DND-41 (cell line): ENCODE results near the gene SLC25A41.

Experiments
- ATAC-seq: fragments of 200-7000 bp; cut with Tn5 transposase; 3 replicates; pipeline ENCODE4 v1.9.1; 2021; ENCODE audit warnings: low read depth; ENCODE audit not compliant: insufficient read depth
- DNase-seq: peaks from one replicate; pipeline ENCODE4 v3.0.0-alpha.2; 2020
- H2AFZ ChIP-seq: 2 replicates; pipeline ENCODE4 v1.6.0; 2012; ENCODE audit warnings: low read depth, low read length
- H3K27ac ChIP-seq: 2 replicates; pipeline ENCODE4 v1.5.1; 2012; ENCODE audit warnings: low read length, inconsistent platforms
- H3K27me3 ChIP-seq: fragments of 200-600 bp; sonication (generic); 2 replicates; pipeline ENCODE4 v1.6.0; 2012; ENCODE audit warnings: low read length, mild to moderate bottlenecking, inconsistent platforms; ENCODE audit not compliant: insufficient read depth, poor library complexity
- H3K36me3 ChIP-seq: 2 replicates; pipeline ENCODE4 v1.5.1; 2012; ENCODE audit warnings: low read length, inconsistent platforms; ENCODE audit not compliant: insufficient read depth
- H3K4me1 ChIP-seq: 2 replicates; pipeline ENCODE4 v1.5.1; 2012; ENCODE audit warnings: mild to moderate bottlenecking, low read length; ENCODE audit not compliant: insufficient read depth
- H3K4me2 ChIP-seq: 2 replicates; pipeline ENCODE4 v1.6.0; 2012; ENCODE audit warnings: mild to moderate bottlenecking, moderate library complexity, low read length, inconsistent platforms; ENCODE audit not compliant: insufficient read depth
- H3K4me3 ChIP-seq, 2 experiments: fragments of 200-600 bp in 1 of 2; shearing (Covaris generic) in 1 of 2; 2 replicates each; pipeline ENCODE4 v1.5.1; 2012 to 2016; ENCODE audit warnings: inconsistent platforms in 2 of 2, low read length in 2 of 2, mild to moderate bottlenecking in 2 of 2, low read depth in 1 of 2, moderate library complexity in 1 of 2
- H3K79me2 ChIP-seq: 2 replicates; pipeline ENCODE4 v1.6.0; 2012; ENCODE audit warnings: low read length, inconsistent platforms; ENCODE audit not compliant: insufficient read depth
- H3K9ac ChIP-seq: 2 replicates; pipeline ENCODE4 v1.6.0; 2012; ENCODE audit warnings: low read depth, mild to moderate bottlenecking, inconsistent platforms, low read length, moderate library complexity
- H3K9me3 ChIP-seq: 2 replicates; pipeline ENCODE4 v1.5.1; 2012; ENCODE audit warnings: low read length, moderate library complexity, mild to moderate bottlenecking, inconsistent platforms; ENCODE audit not compliant: insufficient read depth, severe bottlenecking
- H4K20me1 ChIP-seq: 2 replicates; pipeline ENCODE4 v1.6.0; 2012; ENCODE audit warnings: low read length; ENCODE audit not compliant: insufficient read depth
- EZH2 ChIP-seq: IDR thresholded peaks from 3 replicates; pipeline ENCODE4 v1.6.1; 2012; ENCODE audit warnings: borderline replicate concordance, low read depth, mild to moderate bottlenecking, moderate library complexity, low read length, inconsistent platforms; ENCODE audit not compliant: severe bottlenecking
- TF ChIP-seq, protein P1 (sequence below): IDR thresholded peaks from 2 replicates; pipeline ENCODE4 v1.5.1; 2012; ENCODE audit warnings: borderline replicate concordance, low read length, moderate library complexity, mild to moderate bottlenecking; ENCODE audit not compliant: poor library complexity, severe bottlenecking; ENCODE audit errors: extremely low read depth

Gene SLC25A41

DNA sequence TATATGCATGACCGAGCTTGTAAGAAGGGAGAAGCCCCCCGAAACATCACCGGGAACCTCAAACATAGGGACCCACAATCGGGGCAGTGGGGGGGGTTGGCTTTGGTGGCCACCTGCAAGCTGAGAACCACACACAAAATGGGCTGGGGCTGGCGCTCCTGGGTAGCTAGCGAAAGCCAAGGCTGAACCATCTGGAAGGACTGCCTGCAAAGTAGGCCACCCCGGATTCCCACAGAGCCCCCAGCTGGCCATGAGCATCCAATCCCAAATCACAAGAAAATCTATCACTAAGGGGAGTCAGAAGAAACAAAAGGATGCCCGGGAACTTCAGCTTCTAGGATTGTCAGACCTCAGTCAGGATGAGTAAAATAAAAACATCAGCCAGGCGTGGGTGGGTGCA, 55.1 kb downstream of the SLC25A41 start:
- DNase-seq (no peak), ATAC-seq (no peak)

DNA sequence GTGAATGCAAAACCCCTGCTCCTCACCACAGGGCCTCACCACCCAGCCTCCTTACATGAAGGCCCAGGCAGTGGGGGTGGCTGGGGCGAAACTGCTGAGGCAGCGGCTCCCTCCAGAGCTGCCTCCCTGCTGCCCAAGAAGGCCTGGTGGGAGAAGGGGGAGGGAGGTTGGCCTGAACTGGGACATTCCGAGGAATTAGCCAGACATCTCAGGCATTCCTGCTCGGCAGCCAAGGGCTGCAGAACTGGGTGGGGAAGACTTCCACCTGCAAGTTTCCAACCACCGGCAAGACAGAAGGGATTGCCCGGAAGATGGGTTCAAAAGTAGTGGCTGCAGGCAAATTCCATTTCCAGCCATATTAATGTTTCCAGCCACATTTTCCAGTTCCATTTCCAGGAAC, 55.5 kb downstream of the SLC25A41 start:
- peaks cover 56% of the 10 kb centered on the region for H3K36me3 ChIP-seq
- no peaks in the 10 kb centered on the region; the same call in 1 of the 2 replicates for H4K20me1 ChIP-seq
- H3K79me2 ChIP-seq, result peaks cover 9% of the 10 kb centered on the region; the same call in 1 of the 2 replicates
- no peak overlapping the region for H3K4me2 ChIP-seq
- H3K9me3 ChIP-seq, result no peaks in the 10 kb centered on the region
- ATAC-seq (no peak), DNase-seq (no peak)
- H3K27me3 ChIP-seq, result no peaks in the 10 kb centered on the region
- no peak overlapping the region for H3K9ac ChIP-seq
- TF ChIP-seq EZH2, result no peak
- TF ChIP-seq, protein P1, sequence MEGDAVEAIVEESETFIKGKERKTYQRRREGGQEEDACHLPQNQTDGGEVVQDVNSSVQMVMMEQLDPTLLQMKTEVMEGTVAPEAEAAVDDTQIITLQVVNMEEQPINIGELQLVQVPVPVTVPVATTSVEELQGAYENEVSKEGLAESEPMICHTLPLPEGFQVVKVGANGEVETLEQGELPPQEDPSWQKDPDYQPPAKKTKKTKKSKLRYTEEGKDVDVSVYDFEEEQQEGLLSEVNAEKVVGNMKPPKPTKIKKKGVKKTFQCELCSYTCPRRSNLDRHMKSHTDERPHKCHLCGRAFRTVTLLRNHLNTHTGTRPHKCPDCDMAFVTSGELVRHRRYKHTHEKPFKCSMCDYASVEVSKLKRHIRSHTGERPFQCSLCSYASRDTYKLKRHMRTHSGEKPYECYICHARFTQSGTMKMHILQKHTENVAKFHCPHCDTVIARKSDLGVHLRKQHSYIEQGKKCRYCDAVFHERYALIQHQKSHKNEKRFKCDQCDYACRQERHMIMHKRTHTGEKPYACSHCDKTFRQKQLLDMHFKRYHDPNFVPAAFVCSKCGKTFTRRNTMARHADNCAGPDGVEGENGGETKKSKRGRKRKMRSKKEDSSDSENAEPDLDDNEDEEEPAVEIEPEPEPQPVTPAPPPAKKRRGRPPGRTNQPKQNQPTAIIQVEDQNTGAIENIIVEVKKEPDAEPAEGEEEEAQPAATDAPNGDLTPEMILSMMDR, result no peak
- H3K27ac ChIP-seq, result no peak overlapping the region
- H2AFZ ChIP-seq, result no peak overlapping the region
- peaks cover 11% of the 10 kb centered on the region for H3K4me1 ChIP-seq
- no peak overlapping the region for H3K4me3 ChIP-seq

More for the DNA sequence above, 55.1 kb downstream of the SLC25A41 start:
- H3K36me3 ChIP-seq, result peaks cover 60% of the 10 kb centered on the region
- no peak overlapping the region for H3K4me3 ChIP-seq
- peaks cover 9% of the 10 kb centered on the region; the same call in 1 of the 2 replicates for H3K79me2 ChIP-seq
- H3K9ac ChIP-seq, result no peak overlapping the region
- H3K4me1 ChIP-seq, result peaks cover 11% of the 10 kb centered on the region
- H3K4me2 ChIP-seq, result no peak overlapping the region
- no peaks in the 10 kb centered on the region for H3K27me3 ChIP-seq
- no peak for TF ChIP-seq EZH2
- TF ChIP-seq, protein P1, result no peak
- no peaks in the 10 kb centered on the region for H3K9me3 ChIP-seq
- no peaks in the 10 kb centered on the region; the same call in 1 of the 2 replicates for H4K20me1 ChIP-seq
- H2AFZ ChIP-seq, result no peak overlapping the region
- no peak overlapping the region for H3K27ac ChIP-seq

DNA sequence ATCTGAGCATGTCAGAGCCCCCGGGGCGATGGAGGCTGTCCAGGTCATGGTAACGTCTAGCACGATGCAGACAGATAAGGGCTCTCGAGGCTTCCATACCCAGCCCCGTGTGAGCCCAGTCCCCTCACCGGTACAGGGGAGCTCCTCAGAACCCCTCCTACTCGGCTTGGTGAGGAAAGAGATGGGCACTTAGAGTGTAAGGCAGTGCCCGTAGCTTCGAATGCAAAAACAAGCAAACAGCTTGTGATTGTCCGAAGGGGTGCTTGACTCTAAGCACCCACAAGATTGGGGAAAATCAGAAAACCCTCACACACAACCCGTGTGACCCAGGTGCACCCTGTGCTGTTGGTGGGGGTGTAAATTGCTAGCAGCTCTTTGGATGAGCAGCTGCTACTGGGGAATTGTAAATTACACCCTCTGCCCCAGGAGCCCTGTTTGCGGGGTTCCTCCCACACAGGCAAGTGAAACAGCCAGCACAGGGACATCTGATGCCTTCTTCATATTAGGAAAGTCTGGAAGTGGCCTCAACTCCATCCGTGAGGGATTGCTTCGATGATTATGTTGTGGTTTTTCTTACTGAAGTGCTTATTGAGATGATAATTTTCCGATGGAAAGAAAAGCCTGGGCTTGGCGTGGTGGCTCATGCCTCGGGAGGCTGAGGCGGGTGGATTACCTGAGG, 56.9 kb downstream of the SLC25A41 start:
- Histone ChIP-seq H3K4me3 (no peak overlapping the region), H4K20me1 (no peaks in the 10 kb centered on the region; the same call in 1 of the 2 replicates), H3K9me3 (no peaks in the 10 kb centered on the region), H3K79me2 (peaks cover 9% of the 10 kb centered on the region; the same call in 1 of the 2 replicates), H2AFZ (no peak overlapping the region), H3K27me3 (no peaks in the 10 kb centered on the region), H3K27ac (no peak overlapping the region), H3K36me3 (peaks cover 44% of the 10 kb centered on the region), H3K4me1 (peaks cover 19% of the 10 kb centered on the region), H3K9ac (no peak overlapping the region), H3K4me2 (no peak overlapping the region)
- TF ChIP-seq EZH2, result no peak
- TF ChIP-seq, protein P1, result no peak
- no peak for ATAC-seq
- DNase-seq, result no peak
